Fibroblast of skin of right biceps (primary cell): ENCODE data around the gene MFAP5.
A peak's percentile ranks its signal among the peaks of the same experiment; 100 is the strongest.
"Not testable (repeated sequence)": the region's sequence is repeated elsewhere in the genome, so short reads cannot be mapped to it uniquely, and the experiment has no call there.

Source experiments
- DNase-seq: peaks from one replicate; pipeline ENCODE4 v3.0.0-alpha.2; 2013

MFAP5 gene

GRCh38 chr12:8624750-8625149 is 37.9 kb downstream of the MFAP5 start:
- DNase-seq, result not testable (repeated sequence)

GRCh38 chr12:8622646-8623045 is 40.0 kb downstream of the MFAP5 start:
- DNase-seq, result no peak

DNA sequence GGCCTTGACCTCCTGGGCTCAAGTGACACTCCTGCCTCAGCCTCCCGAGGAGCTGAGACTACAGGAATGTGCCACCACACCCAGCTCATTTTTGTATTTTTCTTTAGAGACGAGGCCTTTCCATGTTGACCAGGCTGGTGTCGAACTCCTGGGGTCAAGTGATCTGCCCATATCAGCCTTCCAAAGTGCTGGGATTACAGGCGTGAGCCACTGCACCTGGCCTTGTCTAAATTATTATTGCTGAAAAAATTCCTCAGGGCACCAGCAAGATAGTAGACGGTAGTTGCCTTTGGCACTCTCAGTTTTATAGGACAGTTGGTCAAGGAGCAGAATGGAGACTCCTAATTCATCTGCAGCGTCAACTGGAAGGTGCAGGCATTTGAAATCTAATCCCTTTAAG is 47.4 kb downstream of the MFAP5 start:
- no peak for DNase-seq

DNA sequence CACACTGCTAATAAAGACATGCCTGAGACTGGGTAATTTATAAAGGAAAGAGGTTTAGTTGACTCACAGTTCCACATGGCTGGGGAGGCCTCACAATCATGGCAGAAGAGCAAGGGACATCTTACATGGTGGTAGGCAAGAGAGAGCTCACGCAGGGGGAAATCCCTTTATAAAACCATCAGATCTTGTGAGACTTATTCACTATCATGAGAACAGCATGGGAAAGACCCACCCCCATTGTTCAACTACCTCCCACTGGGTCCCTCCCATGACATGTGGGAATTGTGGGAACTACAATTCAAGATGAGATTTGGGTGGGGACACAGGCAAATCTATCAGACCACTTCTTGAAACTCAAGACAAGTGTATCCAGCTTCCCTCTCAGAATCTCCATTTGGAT is 48.7 kb downstream of the MFAP5 start:
- not testable (repeated sequence) for DNase-seq

- no peak for DNase-seq
Observed at GRCh38 chr12:8612629-8613028, 50.0 kb downstream of the MFAP5 start, which contains the start of gene AICDA. AICDA (minus strand) TSS chr12:8612859; CDS start chr12:8612767, 92 bp downstream.

GRCh38 chr12:8609061-8609570 is 53.5 kb downstream of the MFAP5 start:
- DNase-seq, result peak; percentile 36

DNA sequence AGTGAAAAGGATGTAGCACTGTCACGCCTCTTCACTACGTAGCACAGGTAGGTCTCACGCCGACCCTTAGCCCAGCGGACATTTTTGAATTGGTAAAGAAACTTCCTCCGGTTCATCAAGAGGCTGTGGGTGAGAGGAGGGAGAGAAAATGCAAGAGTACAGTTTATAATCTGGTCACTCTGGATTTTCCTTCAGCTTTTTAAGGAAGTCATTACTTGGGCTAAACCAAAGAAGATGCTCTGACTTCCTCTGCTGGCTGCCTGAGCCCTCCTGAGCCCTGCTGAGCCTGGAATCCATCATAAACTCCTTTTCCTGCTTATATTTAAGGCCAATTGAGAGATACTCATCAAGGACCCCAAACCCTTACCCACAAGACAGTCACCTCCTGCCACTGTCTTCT is 55.7 kb downstream of the MFAP5 start:
- DNase-seq, result no peak

- DNase-seq, result no peak
Observed at GRCh38 chr12:8605057-8605456, 57.6 kb downstream of the MFAP5 start.

DNA sequence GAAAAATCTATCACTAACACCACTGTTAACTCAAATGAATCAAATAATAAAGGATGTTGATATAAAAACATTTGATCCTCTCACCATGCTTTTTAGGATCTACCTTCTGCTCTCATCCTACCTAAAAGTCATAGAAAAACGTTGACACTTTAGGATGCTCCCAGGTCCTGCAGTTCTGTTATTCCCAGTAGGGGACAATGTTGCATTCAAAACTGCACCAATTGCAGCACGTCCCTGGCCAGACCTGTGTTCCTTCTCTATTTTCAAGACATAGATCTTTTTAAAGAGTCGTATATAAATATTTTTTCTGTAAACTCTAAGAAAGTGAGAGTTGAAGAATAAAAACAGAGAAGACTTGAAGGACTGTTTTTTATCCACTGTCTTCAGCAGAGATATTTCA is 58.8 kb downstream of the MFAP5 start:
- no peak for DNase-seq

- DNase-seq, result no peak
Observed at GRCh38 chr12:8603286-8603685, 59.3 kb downstream of the MFAP5 start.

DNA sequence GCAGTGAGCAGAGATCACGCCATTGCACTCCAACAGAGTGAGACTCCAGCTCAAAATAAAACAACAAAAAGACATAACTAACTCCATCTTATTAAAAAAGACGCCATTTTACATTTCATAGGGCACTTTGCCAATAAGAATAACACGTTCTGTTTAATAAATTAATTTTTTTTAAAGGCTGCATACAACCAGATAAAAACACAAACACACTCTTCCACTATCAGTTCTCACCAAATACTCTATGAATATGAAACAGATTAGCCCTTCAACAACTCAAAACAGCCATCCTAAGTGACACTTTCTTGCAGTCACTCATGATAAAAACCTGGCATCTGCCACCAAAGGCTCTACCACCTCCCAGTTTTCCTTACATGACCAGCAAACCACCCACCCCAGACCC is 66.1 kb downstream of the MFAP5 start:
- no peak for DNase-seq
